ENCODE measurements around the gene PIK3CG. TPM values are rescaled to one million over a fixed set of nuclear protein-coding genes. Genes with fewer than 3 reads are reported as not detected.

PIK3CG gene
- total RNA-seq, 1 donor from 2014 or later, result not detected

DNA sequence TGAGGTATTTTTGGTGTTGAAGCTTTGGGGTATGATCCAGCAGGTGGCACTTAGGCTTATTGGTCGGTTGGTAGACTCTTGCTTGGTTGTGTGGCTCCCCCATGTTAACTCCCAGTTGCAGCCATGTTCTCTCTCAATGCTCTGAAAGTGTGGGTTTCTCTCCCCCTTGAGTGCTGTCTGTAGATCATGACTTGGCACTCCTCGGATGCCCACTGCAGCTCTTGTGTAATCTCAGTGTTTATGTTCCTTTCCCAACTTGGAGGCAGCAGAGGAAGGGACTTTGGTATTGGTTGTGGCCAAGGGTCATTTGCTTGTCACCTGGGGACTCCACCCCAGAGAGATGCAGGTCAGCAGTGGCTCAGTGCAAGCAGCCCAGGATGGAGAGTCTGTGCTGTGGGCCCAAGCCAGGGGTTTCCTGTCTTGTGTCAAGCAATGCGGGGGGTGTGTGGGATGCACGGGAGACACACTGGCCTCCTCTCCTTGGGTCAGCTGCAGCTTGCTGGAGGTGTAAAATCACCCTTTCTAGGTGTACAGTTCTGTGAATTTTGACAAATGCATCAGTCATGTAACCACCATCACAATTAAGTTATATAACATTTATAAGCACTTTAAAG is 36.9 kb downstream of the PIK3CG start:
- Histone ChIP-seq H3K36me3 (ENCODE audit: control insufficient read depth, insufficient read depth, low read length) (no peaks in the 10 kb centered on the region), H3K4me3 (ENCODE audit: low read depth, low read length) (no peak overlapping the region), H3K27me3 (ENCODE audit: control insufficient read depth, insufficient read depth, low read length) (no peaks in the 10 kb centered on the region)
- TF ChIP-seq CTCF (IDR thresholded peaks at IDR 0.05; ENCODE audit: insufficient read depth, low read length, severe bottlenecking), result no peak
- no peak for FAIRE-seq
- DNase-seq (ENCODE audit: low read depth), result no peak

GRCh38 chr7:106905734-106906133 is 40.7 kb downstream of the PIK3CG start:
- Histone ChIP-seq H3K4me3 (ENCODE audit: low read depth, low read length) (no peak overlapping the region), H3K36me3 (ENCODE audit: control insufficient read depth, insufficient read depth, low read length) (no peaks in the 10 kb centered on the region), H3K27me3 (ENCODE audit: control insufficient read depth, insufficient read depth, low read length) (no peaks in the 10 kb centered on the region)
- FAIRE-seq (no peak), DNase-seq (ENCODE audit: low read depth) (no peak)
- no peak for TF ChIP-seq CTCF (IDR thresholded peaks at IDR 0.05; ENCODE audit: insufficient read depth, low read length, severe bottlenecking)

- no peaks in the 10 kb centered on the region for H3K36me3 ChIP-seq (ENCODE audit: control insufficient read depth, insufficient read depth, low read length)
- no peak for DNase-seq (ENCODE audit: low read depth)
- no peaks in the 10 kb centered on the region for H3K27me3 ChIP-seq (ENCODE audit: control insufficient read depth, insufficient read depth, low read length)
- no peak overlapping the region for H3K4me3 ChIP-seq (ENCODE audit: low read depth, low read length)
- no peak for TF ChIP-seq CTCF (IDR thresholded peaks at IDR 0.05; ENCODE audit: insufficient read depth, low read length, severe bottlenecking)
- no peak for FAIRE-seq
Measured at GRCh38 chr7:106911959-106912358, 46.9 kb downstream of the PIK3CG start.

GRCh38 chr7:106914018-106914607 is 49.0 kb downstream of the PIK3CG start:
- Histone ChIP-seq H3K4me3 (ENCODE audit: low read depth, low read length) (no peak overlapping the region), H3K36me3 (ENCODE audit: control insufficient read depth, insufficient read depth, low read length) (no peaks in the 10 kb centered on the region), H3K27me3 (ENCODE audit: control insufficient read depth, insufficient read depth, low read length) (no peaks in the 10 kb centered on the region)
- DNase-seq (ENCODE audit: low read depth) (no peak), FAIRE-seq (no peak)
- no peak for TF ChIP-seq CTCF (IDR thresholded peaks at IDR 0.05; ENCODE audit: insufficient read depth, low read length, severe bottlenecking)

DNA sequence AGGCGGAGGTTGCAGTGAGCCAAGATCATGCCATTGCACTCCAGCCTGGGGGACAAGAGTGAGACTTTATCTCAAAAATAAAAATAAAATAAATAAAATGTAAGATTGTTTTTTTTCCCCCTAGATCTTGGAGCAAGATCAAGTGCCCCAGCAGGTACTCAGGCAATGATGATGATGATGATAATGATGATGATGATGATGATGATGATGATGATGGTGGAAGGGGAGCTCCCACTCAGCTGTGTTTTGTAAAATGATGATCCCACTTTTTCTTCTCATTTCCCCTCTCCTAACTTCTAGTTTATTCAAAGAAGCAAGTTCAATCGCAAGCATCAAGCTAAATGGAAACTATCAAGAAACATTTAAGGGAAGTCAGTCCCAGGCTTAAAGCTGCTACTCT is 50.3 kb downstream of the PIK3CG start:
- no peak for FAIRE-seq
- no peak for DNase-seq (ENCODE audit: low read depth)
- H3K27me3 ChIP-seq (ENCODE audit: control insufficient read depth, insufficient read depth, low read length), result no peaks in the 10 kb centered on the region
- H3K36me3 ChIP-seq (ENCODE audit: control insufficient read depth, insufficient read depth, low read length), result no peaks in the 10 kb centered on the region
- no peak for TF ChIP-seq CTCF (IDR thresholded peaks at IDR 0.05; ENCODE audit: insufficient read depth, low read length, severe bottlenecking)
- H3K4me3 ChIP-seq (ENCODE audit: low read depth, low read length), result no peak overlapping the region

DNA sequence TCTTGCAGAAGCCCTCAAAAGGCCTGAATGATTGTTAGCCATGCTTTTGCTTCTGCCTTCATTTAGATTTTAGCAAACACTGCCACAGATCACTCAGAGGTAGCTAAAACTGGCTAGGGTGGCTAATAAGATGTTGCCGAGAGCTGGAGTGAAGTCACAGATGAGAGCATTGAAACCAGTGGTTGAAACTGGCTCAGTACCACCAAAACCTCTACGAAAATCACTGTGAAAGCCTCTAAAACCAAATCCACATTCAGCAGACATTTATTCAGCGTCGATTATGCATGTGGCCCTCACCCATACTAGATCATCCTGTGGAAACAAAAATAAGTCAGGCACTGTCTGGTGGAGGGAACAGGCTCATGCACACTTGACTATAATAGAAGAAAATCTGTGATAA is 50.8 kb downstream of the PIK3CG start:
- Histone ChIP-seq H3K27me3 (ENCODE audit: control insufficient read depth, insufficient read depth, low read length) (no peaks in the 10 kb centered on the region), H3K4me3 (ENCODE audit: low read depth, low read length) (no peak overlapping the region), H3K36me3 (ENCODE audit: control insufficient read depth, insufficient read depth, low read length) (no peaks in the 10 kb centered on the region)
- DNase-seq (ENCODE audit: low read depth), result no peak
- FAIRE-seq, result no peak
- TF ChIP-seq CTCF (IDR thresholded peaks at IDR 0.05; ENCODE audit: insufficient read depth, low read length, severe bottlenecking), result no peak
